GM18867 (cell line): ENCODE results near the gene CD58.

Source experiments
- ATAC-seq: cut with Tn5 transposase; IDR thresholded peaks from one replicate; pipeline ENCODE4 v1.9.1; 2021; ENCODE audit warnings: mild to moderate bottlenecking, moderate library complexity; ENCODE audit not compliant: unreplicated experiment

The CD58 gene

DNA sequence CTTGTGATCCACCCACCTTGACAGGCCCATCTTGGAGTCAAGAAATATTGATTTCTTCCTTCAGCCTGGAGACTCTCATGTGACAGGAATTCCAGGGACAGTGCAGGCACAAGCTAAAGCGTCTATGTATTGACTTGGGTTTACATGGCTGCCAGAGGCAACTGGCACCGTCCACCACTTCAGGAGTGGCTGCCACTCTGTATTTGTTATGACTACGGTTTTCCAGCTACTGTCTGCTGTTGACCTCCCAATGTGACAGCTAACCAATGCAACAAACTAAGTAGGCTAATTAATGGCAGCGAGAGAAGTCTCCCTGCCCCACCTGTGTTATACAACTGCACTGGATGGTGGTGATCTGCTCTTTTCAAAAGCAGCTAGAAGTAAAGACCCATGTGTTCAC lies 56.9 kb downstream of the CD58 start:
- ATAC-seq, result no peak

DNA sequence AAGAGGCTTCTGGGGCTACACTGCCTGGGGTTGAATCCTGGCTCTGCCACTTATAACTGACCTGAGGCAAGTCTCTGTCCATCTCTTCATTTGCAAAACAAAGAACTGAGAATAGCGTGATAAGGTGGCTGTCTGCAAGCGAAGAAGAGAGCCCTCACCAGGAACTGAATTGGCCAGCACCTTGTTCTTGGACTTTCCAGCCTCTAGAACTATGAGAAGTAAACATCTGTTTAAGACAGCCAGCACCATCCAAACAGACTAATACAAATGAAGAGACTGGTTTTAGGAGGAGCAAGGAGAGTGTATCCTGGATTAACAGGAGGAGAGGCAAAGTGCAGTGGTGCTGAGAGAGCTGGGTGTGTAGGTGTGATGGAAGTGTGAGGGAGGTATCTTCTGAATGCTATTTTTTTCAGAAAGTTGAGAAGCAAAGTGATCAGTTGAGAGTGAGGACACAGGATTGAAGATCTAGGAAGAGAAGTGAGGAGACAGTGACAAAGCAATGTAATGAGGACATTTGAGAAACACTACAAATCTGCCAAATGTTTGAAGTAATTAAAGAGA lies 59.3 kb downstream of the CD58 start:
- ATAC-seq, result no peak

DNA sequence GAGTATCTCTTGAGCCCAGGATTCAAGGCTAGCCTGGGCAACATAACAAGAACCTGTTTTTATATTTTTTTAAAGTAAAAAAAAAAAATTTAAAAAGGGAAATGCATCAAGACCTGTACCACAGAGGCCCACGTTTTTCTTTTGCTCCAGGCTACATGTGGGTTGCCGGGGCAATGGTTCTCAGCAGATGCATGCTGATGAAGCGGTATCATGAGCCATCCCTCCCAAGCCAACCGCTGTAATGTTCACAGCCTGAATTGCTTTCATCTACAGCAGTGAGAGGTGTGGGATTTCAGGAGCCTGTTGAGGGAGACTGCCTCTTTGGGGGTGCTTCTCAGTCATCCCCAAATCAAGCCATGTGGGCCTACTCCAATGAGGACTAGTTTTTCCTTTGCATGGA lies 60.5 kb downstream of the CD58 start:
- no peak for ATAC-seq

DNA sequence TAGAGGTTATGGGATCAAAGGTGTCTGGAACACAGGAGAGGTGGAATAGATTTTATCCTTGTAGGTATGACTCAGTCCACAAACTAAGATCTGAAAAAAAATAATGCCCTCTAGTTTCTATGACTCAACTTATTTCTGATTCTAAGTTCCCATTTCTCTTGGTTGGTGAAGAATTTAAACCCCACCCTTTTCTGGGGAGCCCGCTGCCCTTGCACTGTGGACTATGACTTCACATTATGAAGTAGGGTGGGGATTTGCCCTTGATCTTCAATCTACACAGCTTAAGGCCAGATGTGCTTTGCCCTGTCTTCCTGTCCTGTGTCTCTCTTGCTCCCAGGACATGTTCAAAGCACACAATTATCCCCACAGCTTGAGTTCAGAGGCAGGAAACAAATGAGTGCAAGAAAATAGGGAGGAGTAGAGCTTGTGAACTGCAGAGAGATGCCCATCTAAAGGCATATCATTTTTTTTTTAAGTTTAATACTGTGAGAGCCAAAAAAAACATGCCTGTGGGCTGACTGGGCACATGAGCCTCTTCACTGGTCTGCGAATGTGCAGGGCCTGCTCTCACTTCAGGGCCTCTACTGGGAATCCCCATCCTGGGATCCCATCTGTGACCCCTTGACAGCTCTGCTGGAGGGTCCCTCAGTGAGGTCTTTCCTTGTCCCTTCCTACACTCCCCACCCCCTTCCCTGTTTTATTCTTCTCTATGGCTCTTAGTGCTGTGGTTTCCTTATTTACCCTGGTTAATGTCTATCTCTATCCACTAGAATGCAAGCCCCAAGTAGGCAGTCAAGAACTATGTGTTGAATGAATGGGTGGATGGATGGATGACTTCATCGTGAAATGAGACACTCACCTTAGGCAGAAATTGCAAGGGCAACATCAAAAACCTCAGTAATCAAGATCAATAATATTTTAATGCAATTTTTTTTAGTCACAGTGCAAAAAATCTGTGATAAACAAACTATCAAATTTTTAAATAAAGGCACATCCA lies 61.5 kb downstream of the CD58 start:
- ATAC-seq, result peak; percentile 36

DNA sequence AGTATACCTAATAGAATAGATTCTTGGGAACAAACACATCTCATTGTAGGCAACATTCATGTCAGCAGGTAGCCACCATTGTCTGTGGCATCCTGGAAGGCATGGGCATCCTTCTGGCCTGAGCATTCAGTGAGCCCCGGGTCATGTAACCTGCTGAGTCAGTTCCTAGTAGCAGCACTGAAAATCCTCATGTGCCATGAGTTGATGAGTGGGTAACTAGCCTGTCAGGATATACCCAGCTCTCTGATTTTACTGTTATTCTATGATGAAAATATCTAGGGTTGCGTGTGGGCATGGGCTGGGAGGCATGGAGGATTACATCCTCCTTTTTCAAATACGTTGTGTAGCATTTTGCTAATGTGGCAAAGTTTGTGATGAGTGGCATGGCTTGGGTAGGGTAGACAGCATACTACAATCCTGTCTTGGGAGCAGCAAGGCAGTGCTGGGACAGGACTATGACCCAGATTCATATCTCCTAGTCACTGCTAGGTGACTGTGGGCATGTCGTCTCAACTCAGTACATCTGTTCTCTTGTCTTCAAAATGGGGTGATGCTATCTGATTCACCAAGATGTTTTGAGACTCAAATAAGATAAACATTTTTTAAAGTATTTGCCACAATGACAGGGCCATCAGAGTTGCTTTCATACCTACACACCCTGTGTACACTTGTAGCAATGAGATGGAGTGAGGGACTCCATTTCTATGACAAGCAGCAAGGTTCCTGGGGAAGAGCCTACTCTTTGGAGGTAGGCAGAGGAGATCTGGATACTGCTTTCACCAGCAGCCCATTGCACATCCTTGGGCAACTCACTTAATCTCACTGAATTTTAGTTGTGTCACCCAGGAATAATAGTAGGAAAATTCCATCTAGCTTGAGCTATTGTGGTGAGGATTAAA lies 62.5 kb downstream of the CD58 start:
- no peak for ATAC-seq

DNA sequence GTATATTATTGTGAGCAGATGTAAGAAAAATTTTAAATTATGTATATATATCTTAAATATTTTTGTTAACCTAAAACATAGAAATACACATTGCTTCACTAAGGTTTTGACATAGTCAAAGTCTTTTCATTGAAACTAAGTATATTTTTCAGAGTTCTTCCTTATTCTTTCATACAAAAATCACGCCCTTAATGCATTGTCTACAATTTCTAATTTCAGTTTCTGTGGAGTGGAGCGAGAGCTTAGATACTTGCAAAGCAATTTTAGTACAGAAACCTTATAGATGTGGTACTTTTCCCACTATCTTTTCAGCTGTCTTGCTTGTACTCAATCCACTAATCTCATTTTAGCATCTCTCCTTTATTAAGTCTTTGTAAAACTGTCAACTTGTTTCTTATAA lies 63.2 kb downstream of the CD58 start:
- no peak for ATAC-seq

DNA sequence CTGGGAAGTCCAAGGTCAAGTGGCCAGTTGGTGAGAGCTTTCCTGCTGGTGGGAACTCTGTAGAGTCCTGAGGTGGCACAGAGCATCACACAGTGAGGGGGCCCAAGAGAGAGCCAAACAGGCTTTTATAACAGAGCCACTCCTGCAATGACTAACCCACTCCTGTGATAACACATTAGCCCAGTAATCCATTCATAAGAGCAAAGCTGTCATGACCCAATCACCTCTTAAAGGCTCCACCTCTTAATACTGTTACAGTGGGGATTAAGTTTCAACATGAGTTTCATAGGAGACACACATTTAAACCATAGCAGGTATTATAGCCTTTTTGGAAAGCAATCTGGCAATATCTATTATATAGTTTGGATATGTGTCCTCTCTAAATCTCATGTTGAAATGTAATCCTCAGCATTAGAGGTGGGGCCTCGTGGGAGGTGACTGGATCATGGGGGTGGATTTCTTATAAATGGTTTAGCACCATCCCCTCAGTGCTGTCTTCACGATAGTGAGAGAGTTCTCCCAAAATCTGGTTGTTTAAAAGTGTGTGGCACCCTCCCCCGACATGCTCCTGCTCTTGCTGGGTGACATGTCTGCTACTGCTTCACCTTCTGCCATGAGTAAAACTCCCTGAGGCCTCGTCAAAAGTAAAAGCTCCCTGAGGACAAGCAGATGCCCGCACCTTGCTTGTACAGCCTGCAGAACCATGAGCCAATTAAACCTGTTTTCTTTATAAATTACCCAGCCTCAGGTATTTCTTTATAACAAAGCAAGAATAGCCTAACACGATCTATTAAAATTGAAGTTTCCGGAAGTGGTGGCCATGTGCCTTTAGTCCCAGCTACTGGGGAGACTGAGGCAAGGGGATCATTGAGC lies 64.5 kb downstream of the CD58 start:
- ATAC-seq, result no peak

DNA sequence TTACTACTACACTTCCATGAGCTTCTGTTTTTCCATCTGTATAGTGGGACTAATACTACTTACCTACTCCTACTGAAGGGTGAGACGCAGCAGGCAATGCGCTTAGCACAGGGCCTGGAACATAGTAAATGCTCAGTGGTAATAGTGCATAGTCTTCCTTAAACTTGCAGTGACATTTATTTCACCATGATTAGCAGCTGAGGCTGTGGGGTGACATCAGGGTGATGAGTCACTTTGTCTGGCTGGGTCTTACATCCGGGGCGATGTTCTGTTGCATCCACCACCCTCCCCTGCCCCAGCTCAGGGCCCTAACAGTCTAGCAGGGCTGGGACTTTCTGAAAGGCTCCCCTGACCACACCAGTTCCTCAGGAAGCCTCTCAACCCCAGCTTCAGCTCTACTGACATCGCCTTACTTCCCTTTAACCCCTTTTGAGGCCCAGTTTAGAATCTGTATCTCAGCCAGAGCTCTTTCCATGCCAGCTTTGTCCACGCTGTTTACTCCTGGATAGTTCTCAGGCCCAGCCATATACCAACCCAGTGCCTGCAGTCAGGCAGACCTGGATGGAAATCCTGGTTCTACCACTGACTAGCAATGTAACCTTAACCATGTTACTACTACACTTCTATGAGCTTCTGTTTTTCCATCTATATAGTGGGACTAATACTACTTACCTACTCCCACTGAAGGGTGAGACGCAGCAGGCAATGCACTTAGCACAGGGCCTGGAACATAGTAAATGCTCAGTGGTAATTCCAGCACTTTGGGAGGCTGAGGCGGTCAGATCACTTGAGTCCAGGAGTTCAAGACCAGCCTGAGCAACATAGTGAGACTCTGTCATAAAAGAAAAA lies 66.3 kb downstream of the CD58 start:
- ATAC-seq, result peak; percentile 89

DNA sequence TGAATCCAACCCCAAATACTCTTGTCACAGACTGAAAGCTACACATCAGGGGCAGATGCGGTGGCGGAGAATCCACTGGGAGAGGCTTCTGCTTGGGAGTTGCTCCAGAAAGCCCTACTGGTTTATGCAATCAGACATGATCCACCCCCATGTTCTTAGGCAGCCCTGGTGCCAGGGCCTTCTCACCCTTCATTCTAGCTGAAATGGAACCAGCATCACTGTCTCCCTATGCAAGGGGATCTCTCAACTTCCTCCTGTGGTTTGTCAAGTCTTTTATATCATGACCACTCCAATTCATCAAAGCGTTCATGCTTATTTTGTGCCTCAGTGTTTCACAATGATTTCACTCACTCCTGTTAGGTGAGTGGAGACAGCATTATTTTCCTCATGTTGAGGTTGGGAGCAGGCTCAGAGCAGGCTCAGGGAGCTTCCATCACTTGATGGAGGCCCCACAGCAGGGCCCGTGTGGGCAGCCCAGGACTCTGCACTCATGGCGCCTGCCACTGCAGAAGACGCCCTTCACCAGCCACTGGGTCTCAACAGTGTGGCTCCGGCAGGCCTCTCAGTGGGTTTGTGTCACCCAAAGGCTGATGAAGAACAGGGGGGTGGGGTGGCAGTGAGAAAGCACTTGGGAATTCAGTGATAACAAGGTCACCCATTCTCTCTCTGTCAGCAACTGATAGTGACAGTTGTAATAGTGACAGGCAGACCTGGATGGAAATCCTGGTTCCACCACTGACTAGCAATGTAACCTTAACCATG lies 67.1 kb downstream of the CD58 start:
- ATAC-seq, result peak; percentile 2

DNA sequence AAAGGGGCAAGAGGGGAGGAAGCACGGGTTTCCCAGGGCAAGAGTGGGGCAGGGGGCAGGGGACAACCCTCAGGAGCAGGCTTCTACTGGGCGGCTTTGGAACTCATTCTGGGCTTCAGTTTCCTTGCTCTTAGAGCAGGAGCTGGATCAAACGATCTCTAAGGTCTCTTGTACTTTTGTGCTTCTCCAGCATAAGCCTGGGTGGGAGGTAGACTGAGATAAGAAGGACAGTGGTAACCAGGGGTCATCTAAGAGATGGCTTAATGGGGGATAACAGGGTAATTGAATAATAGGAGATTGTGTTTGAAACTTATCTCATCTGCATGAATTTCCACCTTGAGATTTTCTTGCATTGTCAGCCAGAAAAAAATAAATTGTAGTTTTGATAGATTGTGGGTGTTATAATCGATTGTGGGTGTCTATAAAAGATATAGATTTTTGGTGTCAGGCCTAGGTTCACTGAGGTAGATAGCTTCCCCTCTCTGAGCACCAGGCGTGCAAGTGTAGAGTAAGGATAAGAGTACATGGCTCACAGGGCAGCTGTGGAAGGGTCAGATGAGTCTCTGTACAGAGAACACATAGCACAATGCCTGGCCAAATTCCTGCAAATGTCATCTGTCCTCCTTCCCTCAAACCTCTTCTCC lies 68.0 kb downstream of the CD58 start:
- no peak for ATAC-seq

DNA sequence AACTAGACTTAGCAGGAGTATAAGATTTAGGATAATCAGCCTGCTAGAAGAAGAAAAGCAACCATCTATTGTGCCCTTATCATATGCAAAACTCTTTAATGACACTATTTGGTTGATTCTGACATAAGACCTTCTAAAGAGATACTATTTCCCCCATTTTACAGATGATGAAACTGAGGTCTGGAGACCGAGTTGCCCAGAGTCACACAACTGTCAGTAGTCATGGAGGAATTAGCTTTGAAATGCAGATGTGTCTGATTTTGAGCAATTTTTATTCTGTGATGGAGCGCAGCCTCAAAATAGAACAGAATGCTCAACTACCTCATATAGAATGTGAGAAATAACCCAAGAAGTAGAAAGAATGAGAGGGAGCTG lies 69.0 kb downstream of the CD58 start:
- ATAC-seq, result no peak

DNA sequence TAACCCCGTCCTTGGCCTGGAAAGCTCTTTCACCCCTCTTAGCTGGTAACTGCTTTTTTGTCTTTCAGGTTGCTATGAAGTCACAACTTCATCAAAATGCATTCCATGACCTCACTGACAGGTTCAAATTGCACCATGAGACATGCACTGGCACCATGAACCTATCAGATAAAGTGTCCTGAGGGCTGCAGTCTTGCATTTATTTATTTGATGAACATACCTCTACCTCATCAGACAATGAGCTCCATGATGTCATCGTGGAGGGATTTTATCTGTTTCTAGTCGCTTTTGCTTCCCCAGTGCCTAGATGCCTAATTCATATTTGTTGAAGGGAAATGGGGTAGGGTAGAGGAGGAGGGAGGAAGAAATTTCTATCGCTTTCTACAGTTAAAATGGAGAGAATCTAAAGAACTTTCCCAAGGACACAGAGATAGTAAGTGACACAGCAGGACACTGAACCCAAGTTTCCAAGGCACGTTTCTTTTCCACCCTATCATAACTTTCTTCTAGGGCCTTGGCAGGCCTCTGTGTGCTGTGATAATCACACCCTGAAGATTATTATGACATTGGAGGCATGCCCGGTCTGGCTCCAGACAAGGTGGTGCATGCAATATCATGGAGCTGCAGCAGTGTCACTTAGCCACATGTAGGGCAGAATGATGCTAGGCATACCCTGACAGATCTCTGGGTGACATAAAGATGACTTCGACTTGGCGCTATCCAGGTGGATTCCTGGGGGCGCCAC lies 69.5 kb downstream of the CD58 start:
- no peak for ATAC-seq

DNA sequence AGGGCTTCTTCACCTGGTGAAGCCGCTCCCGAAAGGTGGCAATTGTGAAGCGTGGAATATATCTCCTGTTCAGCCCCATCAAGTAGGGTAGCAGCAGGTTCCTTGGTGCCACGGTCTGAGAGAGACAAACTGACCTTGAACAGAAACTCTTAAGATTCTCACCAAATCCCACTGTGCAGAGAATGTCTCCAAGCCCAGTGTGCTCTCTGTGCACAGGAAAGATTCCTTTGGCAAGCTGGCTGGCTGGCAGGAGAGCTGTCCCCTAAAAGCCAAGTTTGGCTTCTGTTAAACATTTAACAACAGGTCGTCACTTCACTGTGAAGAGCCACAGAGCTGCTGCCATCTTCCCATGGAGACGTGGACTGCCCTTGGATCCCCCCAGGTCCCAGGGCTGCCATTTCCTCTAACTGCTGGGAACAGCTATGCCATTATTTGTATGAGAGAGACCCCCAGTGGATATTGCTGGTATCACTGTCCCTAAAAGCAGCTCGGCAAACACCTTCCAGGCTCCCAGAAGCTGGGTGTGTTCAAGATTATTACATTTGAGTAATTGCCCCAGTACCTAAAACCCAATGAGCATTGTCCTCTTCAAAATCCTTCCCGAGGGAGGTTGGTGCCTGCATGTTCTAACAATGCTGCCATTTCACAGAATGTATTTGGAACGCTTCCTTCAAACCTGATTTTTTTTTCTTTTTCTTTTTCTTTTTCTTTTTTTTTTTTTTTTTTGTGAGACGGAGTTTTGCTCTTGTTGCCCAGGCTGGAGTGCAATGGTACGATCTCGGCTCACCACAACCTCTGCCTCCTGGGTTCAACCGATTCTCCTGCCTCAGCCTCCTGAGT lies 71.8 kb downstream of the CD58 start:
- peak; percentile 64 for ATAC-seq

DNA sequence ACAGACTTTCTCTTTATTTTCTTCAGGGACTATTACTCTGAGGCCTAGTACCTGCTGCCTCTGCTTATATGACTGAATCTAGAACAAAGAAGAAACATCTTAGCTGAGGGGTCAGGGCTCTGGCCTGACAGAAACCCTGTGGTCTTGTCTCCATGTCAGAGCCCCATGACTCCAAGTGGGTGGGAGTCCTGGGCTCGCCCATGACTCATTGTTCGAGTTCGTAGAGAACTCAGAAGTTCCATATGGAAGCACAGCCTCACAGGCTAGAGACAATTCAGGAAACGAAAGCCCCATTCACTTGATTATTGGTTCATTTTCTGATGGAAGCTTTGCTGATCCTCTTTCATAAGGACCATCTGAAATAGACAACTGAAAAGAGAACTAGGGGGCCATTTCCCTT lies 73.2 kb downstream of the CD58 start:
- ATAC-seq, result no peak

DNA sequence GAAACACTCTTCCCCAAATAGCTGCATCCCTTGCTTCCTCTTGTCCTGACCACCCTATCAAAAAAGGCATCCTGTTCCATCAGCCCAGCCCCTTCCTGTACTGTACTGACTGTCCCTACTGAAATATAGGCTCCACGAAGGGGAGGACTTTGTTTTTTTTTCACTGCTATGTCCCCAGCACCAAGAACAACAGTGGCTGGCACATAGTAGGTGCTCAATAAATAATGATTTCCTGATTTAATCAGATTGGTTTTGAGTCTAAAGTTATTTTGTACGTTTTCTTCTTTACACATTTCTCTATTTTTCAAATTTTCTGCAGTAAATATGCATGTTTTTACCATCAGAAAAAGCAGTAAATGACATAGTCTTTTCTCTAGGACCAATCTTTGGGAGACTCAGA lies 73.9 kb downstream of the CD58 start:
- ATAC-seq, result no peak

DNA sequence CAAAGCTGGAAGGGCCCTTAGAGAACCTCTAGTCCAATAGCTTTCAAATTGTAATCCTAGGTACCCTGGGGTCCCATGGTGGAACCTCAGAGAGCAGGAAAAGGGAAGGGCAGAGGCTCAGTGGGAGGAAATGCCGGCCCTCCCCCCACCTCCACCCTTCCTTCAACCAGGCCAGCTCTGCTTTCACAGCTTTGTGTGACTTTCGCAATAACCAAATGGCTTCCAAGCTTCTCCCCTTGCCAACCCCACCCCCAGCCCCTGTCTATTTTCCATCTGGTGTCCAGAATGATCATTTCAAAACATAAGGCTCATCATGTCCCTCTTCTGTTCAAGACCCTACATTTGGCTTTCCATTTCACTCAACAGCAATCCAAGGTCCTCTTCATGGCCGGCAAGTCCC lies 74.4 kb downstream of the CD58 start:
- ATAC-seq, result no peak

DNA sequence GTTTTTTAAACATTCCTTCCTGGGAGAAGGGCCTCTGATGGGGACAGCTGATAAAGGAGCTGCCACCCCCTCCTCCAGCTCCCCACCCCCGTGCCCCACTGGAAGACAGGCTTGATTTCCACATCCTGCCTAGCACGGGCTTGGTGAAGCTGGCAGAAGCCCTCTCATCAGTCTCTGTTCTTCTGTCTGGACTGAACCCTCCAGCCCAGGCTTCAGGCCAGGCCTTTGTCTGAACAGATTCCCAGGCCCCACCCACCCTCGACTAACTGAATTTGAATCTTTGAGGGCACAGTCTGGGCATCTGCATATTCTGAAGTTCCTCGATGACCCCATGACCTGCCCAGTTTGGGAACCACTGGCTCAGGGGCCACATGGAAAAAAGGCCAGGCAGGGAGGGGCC lies 75.3 kb downstream of the CD58 start:
- ATAC-seq, result no peak
